ENCODE data around the gene MFGE8. TPM values are rescaled to one million over a fixed set of nuclear protein-coding genes. Genes with fewer than 3 reads are reported as not detected.

Gene MFGE8
- total RNA-seq, 4 donors from 2014 or later, result 496 to 734 (median 508) TPM

DNA sequence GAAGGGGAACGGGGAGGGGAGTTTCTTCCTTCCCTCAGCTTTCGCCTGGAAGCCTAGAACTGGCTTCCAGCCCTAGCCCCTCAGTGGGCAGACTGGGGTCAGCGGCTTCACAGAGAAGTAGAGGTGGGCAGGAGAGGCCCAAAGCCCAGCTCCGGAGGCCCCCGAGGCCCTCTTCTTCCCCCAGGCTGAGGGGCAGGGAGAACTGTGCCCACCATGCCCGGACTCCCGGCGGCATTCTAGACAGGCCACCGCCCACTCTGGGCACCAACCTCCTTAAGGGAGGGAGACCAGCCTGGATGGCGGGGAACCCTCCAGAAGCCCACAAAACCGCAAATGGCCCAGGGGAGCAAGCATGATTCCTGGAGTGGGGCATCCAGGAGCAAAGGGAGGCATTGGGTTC lies 35.8 kb downstream of the MFGE8 start:
- H3K27ac ChIP-seq, result no peak overlapping the region
- no peak for ATAC-seq
- peaks cover 19% of the 10 kb centered on the region for H3K27me3 ChIP-seq
- H3K9me3 ChIP-seq, result no peaks in the 10 kb centered on the region
- 100% methylated on average over 2 of the region's 11 CpGs; no CpG with 5 or more reads in 1 of the 2 donors for WGBS, 2 donors (ENCODE audit: low coverage in 1 of 2)
- no peak for TF ChIP-seq POLR2AphosphoS5 (IDR thresholded peaks at IDR 0.05)
- no peak for TF ChIP-seq POLR2A (IDR thresholded peaks at IDR 0.05)
- TF ChIP-seq EP300 (IDR thresholded peaks at IDR 0.05), result no peak
- TF ChIP-seq, protein P1, sequence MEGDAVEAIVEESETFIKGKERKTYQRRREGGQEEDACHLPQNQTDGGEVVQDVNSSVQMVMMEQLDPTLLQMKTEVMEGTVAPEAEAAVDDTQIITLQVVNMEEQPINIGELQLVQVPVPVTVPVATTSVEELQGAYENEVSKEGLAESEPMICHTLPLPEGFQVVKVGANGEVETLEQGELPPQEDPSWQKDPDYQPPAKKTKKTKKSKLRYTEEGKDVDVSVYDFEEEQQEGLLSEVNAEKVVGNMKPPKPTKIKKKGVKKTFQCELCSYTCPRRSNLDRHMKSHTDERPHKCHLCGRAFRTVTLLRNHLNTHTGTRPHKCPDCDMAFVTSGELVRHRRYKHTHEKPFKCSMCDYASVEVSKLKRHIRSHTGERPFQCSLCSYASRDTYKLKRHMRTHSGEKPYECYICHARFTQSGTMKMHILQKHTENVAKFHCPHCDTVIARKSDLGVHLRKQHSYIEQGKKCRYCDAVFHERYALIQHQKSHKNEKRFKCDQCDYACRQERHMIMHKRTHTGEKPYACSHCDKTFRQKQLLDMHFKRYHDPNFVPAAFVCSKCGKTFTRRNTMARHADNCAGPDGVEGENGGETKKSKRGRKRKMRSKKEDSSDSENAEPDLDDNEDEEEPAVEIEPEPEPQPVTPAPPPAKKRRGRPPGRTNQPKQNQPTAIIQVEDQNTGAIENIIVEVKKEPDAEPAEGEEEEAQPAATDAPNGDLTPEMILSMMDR (IDR thresholded peaks at IDR 0.05), result no peak
- no peak overlapping the region for H3K4me3 ChIP-seq
- no peaks in the 10 kb centered on the region for H3K4me1 ChIP-seq
- H3K36me3 ChIP-seq, result no peaks in the 10 kb centered on the region

DNA sequence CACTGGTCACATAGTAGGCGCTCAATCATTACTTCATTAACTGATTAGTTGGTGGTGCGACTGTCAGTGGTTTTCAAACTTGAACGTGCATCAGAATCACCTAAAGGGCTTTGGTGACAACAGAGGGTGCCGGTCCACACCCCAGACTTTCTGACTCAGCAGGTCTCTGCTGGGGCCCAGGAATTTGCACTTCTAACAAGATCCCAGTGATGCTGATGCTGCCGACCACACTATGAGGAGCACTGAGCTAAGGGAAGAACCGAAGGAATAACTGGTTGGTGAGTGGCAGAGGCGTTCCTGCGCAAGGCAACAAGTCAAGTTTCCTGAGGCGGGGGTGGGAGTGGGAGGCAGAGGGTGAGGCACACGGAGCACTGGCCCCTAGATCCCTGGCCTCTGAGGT lies 36.6 kb downstream of the MFGE8 start:
- Histone ChIP-seq H3K4me1 (no peaks in the 10 kb centered on the region), H3K9me3 (no peaks in the 10 kb centered on the region), H3K27me3 (peaks cover 25% of the 10 kb centered on the region), H3K4me3 (no peak overlapping the region), H3K36me3 (no peaks in the 10 kb centered on the region), H3K27ac (no peak overlapping the region)
- ATAC-seq, result no peak
- TF ChIP-seq EP300 (IDR thresholded peaks at IDR 0.05), result no peak
- TF ChIP-seq, protein P1 (IDR thresholded peaks at IDR 0.05), result no peak
- no peak for TF ChIP-seq POLR2A (IDR thresholded peaks at IDR 0.05)
- no peak for TF ChIP-seq POLR2AphosphoS5 (IDR thresholded peaks at IDR 0.05)
- 60% methylated on average over 1 of the region's 10 CpGs; no CpG with 5 or more reads in 1 of the 2 donors for WGBS, 2 donors (ENCODE audit: low coverage in 1 of 2)

DNA sequence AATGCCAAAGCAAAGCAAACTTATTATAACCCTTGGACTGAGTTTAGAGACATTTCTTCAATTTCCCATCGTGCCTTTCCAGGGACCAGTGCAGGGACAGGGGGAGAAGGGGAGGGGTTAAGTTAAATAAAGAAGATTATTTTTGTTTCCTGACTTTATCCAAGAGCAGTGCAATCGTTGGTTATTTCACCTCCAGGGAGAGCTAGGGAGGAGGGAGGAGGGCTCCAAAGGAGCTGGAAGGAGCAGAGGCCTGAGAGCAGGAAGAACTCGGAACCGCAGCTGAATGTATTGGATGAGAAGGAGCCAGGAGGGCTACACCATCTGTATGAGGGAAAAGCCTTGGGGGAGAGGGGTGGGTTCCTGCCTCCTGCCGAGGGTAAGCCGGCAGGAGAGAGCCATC lies 38.5 kb downstream of the MFGE8 start:
- H3K4me3 ChIP-seq, result no peak overlapping the region
- 5 to 7% methylated on average over 4 to 6 of the region's 6 CpGs for WGBS, 2 donors (ENCODE audit: low coverage in 1 of 2)
- H3K36me3 ChIP-seq, result no peaks in the 10 kb centered on the region
- peaks cover 42% of the 10 kb centered on the region for H3K27me3 ChIP-seq
- H3K4me1 ChIP-seq, result no peaks in the 10 kb centered on the region
- no peak overlapping the region for H3K27ac ChIP-seq
- TF ChIP-seq EP300 (IDR thresholded peaks at IDR 0.05) (no peak), POLR2A (IDR thresholded peaks at IDR 0.05) (no peak), POLR2AphosphoS5 (IDR thresholded peaks at IDR 0.05) (no peak)
- TF ChIP-seq, protein P1 (IDR thresholded peaks at IDR 0.05), result no peak
- H3K9me3 ChIP-seq, result no peaks in the 10 kb centered on the region
- ATAC-seq, result no peak

- 60 to 77% methylated on average over 6 to 7 of the region's 15 CpGs for WGBS, 2 donors (ENCODE audit: low coverage in 1 of 2)
- no peak overlapping the region for H3K4me3 ChIP-seq
Measured at GRCh38 chr15:88874275-88874674, 38.9 kb downstream of the MFGE8 start.

GRCh38 chr15:88873786-88874185 lies 39.4 kb downstream of the MFGE8 start:
- no peak for ATAC-seq
- TF ChIP-seq, protein P1 (IDR thresholded peaks at IDR 0.05), result no peak
- TF ChIP-seq EP300 (IDR thresholded peaks at IDR 0.05), result no peak
- TF ChIP-seq POLR2A (IDR thresholded peaks at IDR 0.05), result no peak
- no peak for TF ChIP-seq POLR2AphosphoS5 (IDR thresholded peaks at IDR 0.05)
- Histone ChIP-seq H3K27ac (no peak overlapping the region), H3K9me3 (no peaks in the 10 kb centered on the region), H3K36me3 (no peaks in the 10 kb centered on the region), H3K4me3 (no peak overlapping the region), H3K4me1 (no peaks in the 10 kb centered on the region), H3K27me3 (peaks cover 44% of the 10 kb centered on the region)
- WGBS, 2 donors (ENCODE audit: low coverage in 1 of 2), result 100% methylated on average over 1 to 2 of the region's 13 CpGs

More at GRCh38 chr15:88874275-88874674, 38.9 kb downstream of the MFGE8 start:
- ATAC-seq, result no peak
- no peaks in the 10 kb centered on the region for H3K9me3 ChIP-seq
- no peaks in the 10 kb centered on the region for H3K4me1 ChIP-seq
- no peaks in the 10 kb centered on the region for H3K36me3 ChIP-seq
- peaks cover 44% of the 10 kb centered on the region for H3K27me3 ChIP-seq
- TF ChIP-seq POLR2AphosphoS5 (IDR thresholded peaks at IDR 0.05), result no peak
- no peak for TF ChIP-seq EP300 (IDR thresholded peaks at IDR 0.05)
- TF ChIP-seq, protein P1 (IDR thresholded peaks at IDR 0.05), result no peak
- TF ChIP-seq POLR2A (IDR thresholded peaks at IDR 0.05), result no peak
- no peak overlapping the region for H3K27ac ChIP-seq
